ENCODE data around the gene IGFL1. TPM values are rescaled to one million over a fixed set of nuclear protein-coding genes. Genes with fewer than 3 reads are reported as not detected.
"Not testable (repeated sequence)": the region's sequence is repeated elsewhere in the genome, so short reads cannot be mapped to it uniquely, and the experiment has no call there.

Gene IGFL1
- total RNA-seq, 2 donors from 2014 or later: not detected

DNA sequence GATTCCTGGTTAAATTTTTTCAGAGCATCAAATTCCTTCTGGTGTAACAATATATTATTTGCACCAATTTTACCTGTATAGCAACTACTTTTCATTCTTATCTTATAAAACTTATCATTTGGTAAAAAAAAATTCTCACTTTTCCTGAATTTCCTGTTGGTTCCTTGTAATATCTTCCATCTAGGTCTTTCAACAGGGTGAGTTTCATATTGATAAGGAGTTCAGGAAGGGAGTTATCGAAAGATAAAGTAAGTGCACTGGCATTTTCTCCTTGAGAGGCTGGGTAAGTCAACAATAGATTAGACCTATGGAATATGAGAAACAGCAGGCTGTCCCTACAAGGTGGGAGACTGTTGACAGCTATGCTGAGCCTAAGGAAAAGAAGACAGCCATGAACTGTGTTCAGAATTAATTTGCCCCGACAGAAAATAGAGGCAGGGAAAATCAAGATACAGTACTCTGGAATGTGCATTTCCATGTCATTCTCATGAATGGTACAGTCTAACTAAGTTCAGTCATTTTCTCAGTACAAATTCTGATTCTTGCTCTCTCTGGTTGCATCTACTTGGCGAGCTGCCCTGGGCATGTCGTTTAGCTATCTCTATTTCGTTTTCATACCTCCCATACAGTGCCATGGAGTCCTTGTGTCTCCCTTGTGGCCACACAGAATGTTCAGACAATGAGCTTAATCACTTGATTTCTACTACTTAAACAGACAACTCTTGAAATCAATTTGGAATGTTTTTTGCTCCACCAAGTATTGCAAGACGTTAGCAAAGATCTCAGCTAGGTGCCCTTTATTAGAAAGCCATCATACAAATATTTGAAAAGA lies 9.9 kb downstream of the IGFL1 start:
- TF ChIP-seq, protein P1, sequence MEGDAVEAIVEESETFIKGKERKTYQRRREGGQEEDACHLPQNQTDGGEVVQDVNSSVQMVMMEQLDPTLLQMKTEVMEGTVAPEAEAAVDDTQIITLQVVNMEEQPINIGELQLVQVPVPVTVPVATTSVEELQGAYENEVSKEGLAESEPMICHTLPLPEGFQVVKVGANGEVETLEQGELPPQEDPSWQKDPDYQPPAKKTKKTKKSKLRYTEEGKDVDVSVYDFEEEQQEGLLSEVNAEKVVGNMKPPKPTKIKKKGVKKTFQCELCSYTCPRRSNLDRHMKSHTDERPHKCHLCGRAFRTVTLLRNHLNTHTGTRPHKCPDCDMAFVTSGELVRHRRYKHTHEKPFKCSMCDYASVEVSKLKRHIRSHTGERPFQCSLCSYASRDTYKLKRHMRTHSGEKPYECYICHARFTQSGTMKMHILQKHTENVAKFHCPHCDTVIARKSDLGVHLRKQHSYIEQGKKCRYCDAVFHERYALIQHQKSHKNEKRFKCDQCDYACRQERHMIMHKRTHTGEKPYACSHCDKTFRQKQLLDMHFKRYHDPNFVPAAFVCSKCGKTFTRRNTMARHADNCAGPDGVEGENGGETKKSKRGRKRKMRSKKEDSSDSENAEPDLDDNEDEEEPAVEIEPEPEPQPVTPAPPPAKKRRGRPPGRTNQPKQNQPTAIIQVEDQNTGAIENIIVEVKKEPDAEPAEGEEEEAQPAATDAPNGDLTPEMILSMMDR (IDR thresholded peaks at IDR 0.05): no peak
- TF ChIP-seq POLR2A (IDR thresholded peaks at IDR 0.05): no peak
- DNase-seq (no peak), ATAC-seq (no peak)
- H3K4me1 ChIP-seq: peaks cover 4% of the 10 kb centered on the region
- no peak overlapping the region for H3K4me3 ChIP-seq
- H3K9me3 ChIP-seq: no peaks in the 10 kb centered on the region
- no peaks in the 10 kb centered on the region for H3K27me3 ChIP-seq
- no peak overlapping the region for H3K27ac ChIP-seq
- intact Hi-C loops (cut with DNase I): no loop called here
- no peaks in the 10 kb centered on the region for H3K36me3 ChIP-seq (replicated peaks in 1 of 2; ENCODE audit: insufficient read depth in 1 of 2, low read depth in 2 of 2)
- 24 to 26% methylated on average over 6 of the region's 6 CpGs for WGBS, 2 donors

DNA sequence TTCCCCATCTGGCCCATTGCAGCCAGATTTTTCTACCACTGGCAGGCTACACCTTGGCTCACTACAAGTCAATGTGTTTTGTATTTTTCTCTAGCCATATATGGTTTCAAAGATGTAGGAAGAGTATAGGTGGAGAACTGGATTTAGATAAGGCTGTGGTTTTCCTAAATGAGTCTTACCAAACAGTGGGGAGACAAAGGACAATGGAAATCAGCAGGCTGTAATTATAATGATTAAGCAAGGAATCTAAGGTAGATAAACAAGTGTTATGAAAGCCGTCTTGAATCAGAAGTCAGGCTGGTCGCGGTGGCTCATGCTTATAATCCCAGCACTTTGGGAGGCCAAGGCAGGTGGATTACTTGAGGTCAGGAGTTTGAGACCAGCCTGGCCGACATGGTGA lies 11.2 kb downstream of the IGFL1 start:
- Histone ChIP-seq H3K36me3 (replicated peaks in 1 of 2; ENCODE audit: insufficient read depth in 1 of 2, low read depth in 2 of 2) (no peaks in the 10 kb centered on the region), H3K4me3 (no peak overlapping the region), H3K27me3 (peaks cover 0 to 5% of the 10 kb centered on the region in 2 donors), H3K4me1 (peaks cover 4% of the 10 kb centered on the region), H3K27ac (no peak overlapping the region), H3K9me3 (no peaks in the 10 kb centered on the region)
- ATAC-seq: no peak
- intact Hi-C loops (cut with DNase I): no loop called here
- TF ChIP-seq POLR2A (IDR thresholded peaks at IDR 0.05): no peak
- WGBS, 2 donors: 53 to 58% methylated on average over 4 of the region's 4 CpGs
- DNase-seq: no peak

DNA sequence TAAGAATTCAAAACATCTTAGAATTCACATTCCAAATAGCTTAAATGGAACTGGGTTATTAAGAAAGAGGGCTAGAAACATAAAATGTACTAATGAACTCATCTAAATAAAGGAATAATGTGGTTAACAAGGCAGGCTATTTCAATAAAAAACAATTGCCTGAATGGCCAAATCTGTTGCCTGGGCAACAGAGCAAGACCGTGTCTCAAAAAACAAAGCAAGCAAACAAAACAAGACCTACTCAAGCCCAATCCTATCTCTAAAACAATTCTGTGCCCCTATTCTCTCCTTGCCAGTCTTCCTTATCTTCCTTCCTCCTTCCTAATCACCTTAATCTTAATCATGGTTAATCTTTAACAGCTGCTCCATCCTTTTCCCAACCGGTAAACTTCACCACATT lies 12.1 kb downstream of the IGFL1 start:
- no peak overlapping the region for H3K4me3 ChIP-seq
- no peaks in the 10 kb centered on the region for H3K9me3 ChIP-seq
- WGBS, 2 donors: 10% methylated on average over 2 of the region's 2 CpGs
- peaks cover 0 to 6% of the 10 kb centered on the region in 2 donors for H3K27me3 ChIP-seq
- no peak for TF ChIP-seq POLR2A (IDR thresholded peaks at IDR 0.05)
- TF ChIP-seq, protein P1 (IDR thresholded peaks at IDR 0.05): no peak
- no peak overlapping the region for H3K27ac ChIP-seq
- no peak for DNase-seq
- peaks cover 4% of the 10 kb centered on the region for H3K4me1 ChIP-seq
- intact Hi-C loops (cut with DNase I): no loop called here
- ATAC-seq: no peak
- no peaks in the 10 kb centered on the region for H3K36me3 ChIP-seq (replicated peaks in 1 of 2; ENCODE audit: insufficient read depth in 1 of 2, low read depth in 2 of 2)

DNA sequence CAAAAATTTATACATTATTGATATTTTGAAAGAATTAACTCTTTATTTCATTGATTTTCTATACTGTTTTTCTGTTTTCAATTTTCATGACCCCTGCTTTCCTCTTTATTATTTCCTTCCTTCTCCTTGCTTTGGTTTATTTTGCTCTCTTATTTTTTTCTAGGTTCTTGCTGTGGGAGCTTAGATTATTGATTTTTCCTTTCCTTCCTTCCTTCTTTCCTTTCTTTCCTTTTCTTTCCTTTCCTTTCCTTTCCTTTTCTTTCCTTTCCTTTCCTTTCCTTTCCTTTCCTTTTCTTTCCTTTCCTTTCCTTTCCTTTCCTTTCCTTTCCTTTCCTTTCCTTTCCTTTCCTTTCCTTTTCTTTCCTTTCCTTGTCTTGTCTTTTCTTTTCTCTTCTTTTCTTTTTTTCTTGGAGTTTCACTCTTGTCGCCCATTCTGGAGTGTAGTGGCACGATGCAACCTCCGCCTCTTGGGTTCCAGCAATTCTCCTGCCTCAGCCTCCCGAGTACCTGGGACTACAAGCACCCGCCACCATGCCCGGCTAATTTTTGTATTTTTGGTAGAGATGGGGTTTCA lies 13.6 kb downstream of the IGFL1 start:
- H3K4me1 ChIP-seq; H3K4me3 ChIP-seq; intact Hi-C loops (cut with DNase I); H3K27ac ChIP-seq; H3K36me3 ChIP-seq (replicated peaks in 1 of 2; ENCODE audit: insufficient read depth in 1 of 2, low read depth in 2 of 2); H3K9me3 ChIP-seq; H3K27me3 ChIP-seq; ATAC-seq; DNase-seq: not testable (repeated sequence)
- 87 to 93% methylated on average over 6 of the region's 6 CpGs for WGBS, 2 donors

DNA sequence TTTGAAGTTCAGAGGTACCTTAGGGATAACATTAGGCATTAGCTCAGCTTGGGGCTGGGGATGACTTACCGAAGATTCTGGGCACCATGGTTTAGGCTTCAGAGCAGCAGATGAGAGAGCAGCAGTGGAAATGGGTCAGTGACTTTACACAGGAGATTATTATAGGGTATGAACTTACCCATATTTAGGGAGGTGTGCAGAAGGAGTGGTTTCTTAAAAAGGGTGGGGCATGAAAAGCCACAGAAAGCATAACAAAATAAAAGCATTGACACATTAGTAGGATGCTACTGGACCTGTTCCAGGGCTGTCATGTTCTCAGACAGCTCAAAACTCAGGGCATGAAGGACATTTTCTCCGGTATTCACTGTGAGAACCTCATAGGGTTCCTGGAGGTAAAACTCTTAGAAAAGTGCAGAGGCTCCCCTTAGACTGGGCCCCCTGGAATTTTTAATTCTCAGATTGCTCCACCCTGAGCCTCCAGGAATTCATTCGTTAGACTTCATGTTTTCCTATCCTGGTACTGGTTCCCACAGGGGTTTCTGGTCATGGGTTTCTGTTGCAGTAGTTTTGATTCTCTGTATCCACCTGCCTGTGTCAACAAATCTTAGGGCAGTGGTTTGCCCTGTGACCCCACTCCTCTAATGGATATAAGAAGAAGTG lies 20.7 kb downstream of the IGFL1 start:
- H3K4me3 ChIP-seq: no peak overlapping the region
- no peak for ATAC-seq
- no peaks in the 10 kb centered on the region for H3K9me3 ChIP-seq
- no peaks in the 10 kb centered on the region for H3K4me1 ChIP-seq
- no peak for DNase-seq
- H3K27me3 ChIP-seq: peaks cover 0 to 5% of the 10 kb centered on the region in 2 donors
- intact Hi-C loops (cut with DNase I): no loop called here
- H3K36me3 ChIP-seq (replicated peaks in 1 of 2; ENCODE audit: insufficient read depth in 1 of 2, low read depth in 2 of 2): no peaks in the 10 kb centered on the region
- H3K27ac ChIP-seq: no peak overlapping the region
- TF ChIP-seq, protein P1 (IDR thresholded peaks at IDR 0.05): no peak
- TF ChIP-seq POLR2A (IDR thresholded peaks at IDR 0.05): no peak
- 29 to 31% methylated on average over 3 of the region's 3 CpGs for WGBS, 2 donors

Data from body of pancreas (tissue), 4 donors.